ENCODE measurements around the gene SNRNP200.
A peak's percentile ranks its signal among the peaks of the same experiment; 100 is the strongest.

The SNRNP200 gene

DNA sequence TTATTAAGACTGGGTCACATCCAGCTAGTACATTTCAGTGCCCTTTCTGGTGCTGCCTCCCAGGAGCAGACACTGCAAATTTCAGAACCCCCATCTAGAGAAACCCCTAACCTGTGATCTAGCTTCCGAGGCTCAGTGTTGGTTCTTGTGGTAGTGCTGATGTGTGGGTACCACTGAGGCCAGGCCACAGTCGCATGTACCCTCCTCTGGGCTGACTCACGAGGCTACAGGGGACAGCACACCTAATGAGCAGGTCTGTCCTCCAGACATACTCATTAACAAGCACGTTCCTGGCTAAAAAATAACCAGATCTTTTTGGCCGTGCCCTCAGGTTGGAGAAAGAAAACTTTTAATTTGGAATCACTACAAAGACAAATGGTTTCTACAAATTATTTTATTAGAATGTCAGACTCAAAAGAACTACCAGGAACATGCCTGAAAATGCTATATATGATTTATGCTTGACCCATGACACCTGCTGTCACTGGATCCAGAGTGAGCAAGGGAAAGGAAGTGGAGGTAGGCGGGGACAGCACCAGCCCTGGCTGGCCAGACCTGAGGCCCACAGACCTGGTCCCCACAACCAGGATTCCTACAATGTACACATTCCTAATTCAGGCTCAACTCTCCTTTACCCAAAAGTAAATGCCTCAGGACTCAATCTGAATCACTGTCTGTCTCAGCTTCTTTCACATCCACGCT is 30.8 kb downstream of the SNRNP200 start:
- peak; percentile 15 for ATAC-seq
- TF ChIP-seq GLIS3 (CRISPR knock-in tag; IDR thresholded peaks at IDR 0.05) (no peak), PPARA (CRISPR knock-in tag; IDR thresholded peaks at IDR 0.05; ENCODE audit: borderline replicate concordance) (no peak), BACH2 (CRISPR knock-in tag; IDR thresholded peaks at IDR 0.05; ENCODE audit: borderline replicate concordance) (no peak), ISL1 (CRISPR knock-in tag; IDR thresholded peaks at IDR 0.05) (no peak), ARNTL (CRISPR knock-in tag; IDR thresholded peaks at IDR 0.05; ENCODE audit: borderline replicate concordance, low read depth) (no peak), ZC3H10 (CRISPR knock-in tag; IDR thresholded peaks at IDR 0.05) (no peak), ZNF8 (CRISPR knock-in tag; IDR thresholded peaks at IDR 0.05) (no peak), OSR1 (CRISPR knock-in tag; IDR thresholded peaks at IDR 0.05) (no peak), ESRRG (CRISPR knock-in tag; IDR thresholded peaks at IDR 0.05) (no peak), ZFP30 (CRISPR knock-in tag; IDR thresholded peaks at IDR 0.05) (no peak)

DNA sequence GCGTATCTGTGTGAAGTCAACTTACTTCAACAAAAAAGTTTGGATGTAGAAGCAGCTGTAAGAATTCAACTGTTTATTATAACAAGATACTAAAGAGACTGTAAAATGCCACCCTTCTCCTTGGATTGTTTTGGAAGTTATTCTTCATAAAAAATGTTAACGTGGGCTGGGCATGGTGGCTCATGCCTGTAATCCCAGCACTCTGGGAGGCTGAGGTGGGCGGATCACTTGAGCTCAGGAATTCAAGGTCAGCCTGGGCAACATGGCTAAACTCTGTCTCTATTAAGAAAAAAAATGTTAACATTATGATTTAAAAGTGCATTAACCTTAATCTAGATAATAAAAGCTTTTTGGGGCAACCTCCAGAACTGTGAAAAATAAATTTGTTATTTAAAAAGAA is 31.6 kb downstream of the SNRNP200 start:
- TF ChIP-seq SNAI2 (CRISPR knock-in tag; IDR thresholded peaks at IDR 0.05) = no peak
- TF ChIP-seq CSDC2 (CRISPR knock-in tag; IDR thresholded peaks at IDR 0.05) = no peak
- no peak for TF ChIP-seq ARNTL (CRISPR knock-in tag; IDR thresholded peaks at IDR 0.05; ENCODE audit: borderline replicate concordance, low read depth)
- TF ChIP-seq ZNF70 (CRISPR knock-in tag; IDR thresholded peaks at IDR 0.05) = no peak
- TF ChIP-seq ZFP3 (CRISPR knock-in tag; IDR thresholded peaks at IDR 0.05) = no peak
- no peak for TF ChIP-seq OSR1 (CRISPR knock-in tag; IDR thresholded peaks at IDR 0.05)
- TF ChIP-seq ZFP30 (CRISPR knock-in tag; IDR thresholded peaks at IDR 0.05) = no peak
- TF ChIP-seq ISL1 (CRISPR knock-in tag; IDR thresholded peaks at IDR 0.05) = no peak
- TF ChIP-seq, protein P1, sequence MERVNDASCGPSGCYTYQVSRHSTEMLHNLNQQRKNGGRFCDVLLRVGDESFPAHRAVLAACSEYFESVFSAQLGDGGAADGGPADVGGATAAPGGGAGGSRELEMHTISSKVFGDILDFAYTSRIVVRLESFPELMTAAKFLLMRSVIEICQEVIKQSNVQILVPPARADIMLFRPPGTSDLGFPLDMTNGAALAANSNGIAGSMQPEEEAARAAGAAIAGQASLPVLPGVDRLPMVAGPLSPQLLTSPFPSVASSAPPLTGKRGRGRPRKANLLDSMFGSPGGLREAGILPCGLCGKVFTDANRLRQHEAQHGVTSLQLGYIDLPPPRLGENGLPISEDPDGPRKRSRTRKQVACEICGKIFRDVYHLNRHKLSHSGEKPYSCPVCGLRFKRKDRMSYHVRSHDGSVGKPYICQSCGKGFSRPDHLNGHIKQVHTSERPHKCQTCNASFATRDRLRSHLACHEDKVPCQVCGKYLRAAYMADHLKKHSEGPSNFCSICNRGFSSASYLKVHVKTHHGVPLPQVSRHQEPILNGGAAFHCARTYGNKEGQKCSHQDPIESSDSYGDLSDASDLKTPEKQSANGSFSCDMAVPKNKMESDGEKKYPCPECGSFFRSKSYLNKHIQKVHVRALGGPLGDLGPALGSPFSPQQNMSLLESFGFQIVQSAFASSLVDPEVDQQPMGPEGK (CRISPR knock-in tag; IDR thresholded peaks at IDR 0.05; ENCODE audit: borderline replicate concordance) = no peak
- no peak for TF ChIP-seq PPARA (CRISPR knock-in tag; IDR thresholded peaks at IDR 0.05; ENCODE audit: borderline replicate concordance)
- TF ChIP-seq, protein P2, sequence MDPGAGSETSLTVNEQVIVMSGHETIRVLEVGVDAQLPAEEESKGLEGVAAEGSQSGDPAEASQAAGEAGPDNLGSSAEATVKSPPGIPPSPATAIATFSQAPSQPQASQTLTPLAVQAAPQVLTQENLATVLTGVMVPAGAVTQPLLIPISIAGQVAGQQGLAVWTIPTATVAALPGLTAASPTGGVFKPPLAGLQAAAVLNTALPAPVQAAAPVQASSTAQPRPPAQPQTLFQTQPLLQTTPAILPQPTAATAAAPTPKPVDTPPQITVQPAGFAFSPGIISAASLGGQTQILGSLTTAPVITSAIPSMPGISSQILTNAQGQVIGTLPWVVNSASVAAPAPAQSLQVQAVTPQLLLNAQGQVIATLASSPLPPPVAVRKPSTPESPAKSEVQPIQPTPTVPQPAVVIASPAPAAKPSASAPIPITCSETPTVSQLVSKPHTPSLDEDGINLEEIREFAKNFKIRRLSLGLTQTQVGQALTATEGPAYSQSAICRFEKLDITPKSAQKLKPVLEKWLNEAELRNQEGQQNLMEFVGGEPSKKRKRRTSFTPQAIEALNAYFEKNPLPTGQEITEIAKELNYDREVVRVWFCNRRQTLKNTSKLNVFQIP (CRISPR knock-in tag; IDR thresholded peaks at IDR 0.05; ENCODE audit: borderline replicate concordance, low read depth) = no peak
- no peak for TF ChIP-seq ZNF565 (CRISPR knock-in tag; conservative IDR thresholded peaks at IDR 0.05; ENCODE audit: low read depth)
- TF ChIP-seq ZNF8 (CRISPR knock-in tag; IDR thresholded peaks at IDR 0.05) = no peak
- TF ChIP-seq, protein P3, sequence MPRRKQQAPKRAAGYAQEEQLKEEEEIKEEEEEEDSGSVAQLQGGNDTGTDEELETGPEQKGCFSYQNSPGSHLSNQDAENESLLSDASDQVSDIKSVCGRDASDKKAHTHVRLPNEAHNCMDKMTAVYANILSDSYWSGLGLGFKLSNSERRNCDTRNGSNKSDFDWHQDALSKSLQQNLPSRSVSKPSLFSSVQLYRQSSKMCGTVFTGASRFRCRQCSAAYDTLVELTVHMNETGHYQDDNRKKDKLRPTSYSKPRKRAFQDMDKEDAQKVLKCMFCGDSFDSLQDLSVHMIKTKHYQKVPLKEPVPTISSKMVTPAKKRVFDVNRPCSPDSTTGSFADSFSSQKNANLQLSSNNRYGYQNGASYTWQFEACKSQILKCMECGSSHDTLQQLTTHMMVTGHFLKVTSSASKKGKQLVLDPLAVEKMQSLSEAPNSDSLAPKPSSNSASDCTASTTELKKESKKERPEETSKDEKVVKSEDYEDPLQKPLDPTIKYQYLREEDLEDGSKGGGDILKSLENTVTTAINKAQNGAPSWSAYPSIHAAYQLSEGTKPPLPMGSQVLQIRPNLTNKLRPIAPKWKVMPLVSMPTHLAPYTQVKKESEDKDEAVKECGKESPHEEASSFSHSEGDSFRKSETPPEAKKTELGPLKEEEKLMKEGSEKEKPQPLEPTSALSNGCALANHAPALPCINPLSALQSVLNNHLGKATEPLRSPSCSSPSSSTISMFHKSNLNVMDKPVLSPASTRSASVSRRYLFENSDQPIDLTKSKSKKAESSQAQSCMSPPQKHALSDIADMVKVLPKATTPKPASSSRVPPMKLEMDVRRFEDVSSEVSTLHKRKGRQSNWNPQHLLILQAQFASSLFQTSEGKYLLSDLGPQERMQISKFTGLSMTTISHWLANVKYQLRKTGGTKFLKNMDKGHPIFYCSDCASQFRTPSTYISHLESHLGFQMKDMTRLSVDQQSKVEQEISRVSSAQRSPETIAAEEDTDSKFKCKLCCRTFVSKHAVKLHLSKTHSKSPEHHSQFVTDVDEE (CRISPR knock-in tag; IDR thresholded peaks at IDR 0.05) = no peak
- TF ChIP-seq RARB (CRISPR knock-in tag; IDR thresholded peaks at IDR 0.05) = no peak
- no peak for TF ChIP-seq GLIS3 (CRISPR knock-in tag; IDR thresholded peaks at IDR 0.05)
- no peak for TF ChIP-seq TCF4 (CRISPR knock-in tag; IDR thresholded peaks at IDR 0.05; ENCODE audit: borderline replicate concordance)
- no peak for TF ChIP-seq BACH2 (CRISPR knock-in tag; IDR thresholded peaks at IDR 0.05; ENCODE audit: borderline replicate concordance)
- peak; percentile 10; the same call in 1 of the 3 replicates for ATAC-seq

DNA sequence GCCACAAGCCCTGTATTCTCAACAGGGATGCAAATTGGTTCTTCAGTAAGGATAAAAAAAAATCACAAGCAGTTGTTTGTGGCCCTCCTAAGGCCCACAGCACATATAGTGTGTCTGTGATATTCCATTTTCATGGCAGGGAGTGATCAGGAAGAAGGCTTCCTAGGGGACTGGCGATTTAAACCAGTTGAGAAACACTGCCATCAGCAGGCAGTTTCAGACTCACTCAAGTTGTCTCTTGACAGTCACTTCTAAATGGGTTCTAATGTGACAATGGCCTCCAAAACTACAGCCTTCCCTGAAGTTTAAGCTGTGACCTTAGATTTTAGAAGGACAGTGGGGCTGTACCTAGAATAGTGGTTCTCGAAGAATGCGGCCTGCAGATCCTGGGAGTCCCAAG is 33.4 kb downstream of the SNRNP200 start:
- no peak for ATAC-seq
- TF ChIP-seq PPARA (CRISPR knock-in tag; IDR thresholded peaks at IDR 0.05; ENCODE audit: borderline replicate concordance) (no peak), ZNF70 (CRISPR knock-in tag; IDR thresholded peaks at IDR 0.05) (no peak), TOX (CRISPR knock-in tag; IDR thresholded peaks at IDR 0.05; ENCODE audit: borderline replicate concordance) (no peak), ZC3H10 (CRISPR knock-in tag; IDR thresholded peaks at IDR 0.05) (no peak), ZNF565 (CRISPR knock-in tag; conservative IDR thresholded peaks at IDR 0.05; ENCODE audit: low read depth) (no peak), RARB (CRISPR knock-in tag; IDR thresholded peaks at IDR 0.05) (no peak), ISL1 (CRISPR knock-in tag; IDR thresholded peaks at IDR 0.05) (no peak), SNAI2 (CRISPR knock-in tag; IDR thresholded peaks at IDR 0.05) (no peak), ZNF8 (CRISPR knock-in tag; IDR thresholded peaks at IDR 0.05) (no peak)
- TF ChIP-seq, protein P4, sequence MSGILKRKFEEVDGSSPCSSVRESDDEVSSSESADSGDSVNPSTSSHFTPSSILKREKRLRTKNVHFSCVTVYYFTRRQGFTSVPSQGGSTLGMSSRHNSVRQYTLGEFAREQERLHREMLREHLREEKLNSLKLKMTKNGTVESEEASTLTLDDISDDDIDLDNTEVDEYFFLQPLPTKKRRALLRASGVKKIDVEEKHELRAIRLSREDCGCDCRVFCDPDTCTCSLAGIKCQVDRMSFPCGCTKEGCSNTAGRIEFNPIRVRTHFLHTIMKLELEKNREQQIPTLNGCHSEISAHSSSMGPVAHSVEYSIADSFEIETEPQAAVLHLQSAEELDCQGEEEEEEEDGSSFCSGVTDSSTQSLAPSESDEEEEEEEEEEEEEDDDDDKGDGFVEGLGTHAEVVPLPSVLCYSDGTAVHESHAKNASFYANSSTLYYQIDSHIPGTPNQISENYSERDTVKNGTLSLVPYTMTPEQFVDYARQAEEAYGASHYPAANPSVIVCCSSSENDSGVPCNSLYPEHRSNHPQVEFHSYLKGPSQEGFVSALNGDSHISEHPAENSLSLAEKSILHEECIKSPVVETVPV (CRISPR knock-in tag; IDR thresholded peaks at IDR 0.05) = no peak
- TF ChIP-seq, protein P1 (CRISPR knock-in tag; IDR thresholded peaks at IDR 0.05; ENCODE audit: borderline replicate concordance) = no peak

Data from SK-N-SH treated with all-trans-retinoic acid at 6 μM for 48 hours (cell line).